Stimulated activated naive CD8-positive, alpha-beta T cell treated with anti-CD3 and anti-CD28 coated beads, Interleukin-15, Interleukin-2, amounts not matched to agents 100 ng/mL and 50 ng/mL, for 24 hours (primary cell): Measurements from ENCODE around the gene RIMKLB.
"Not testable (repeated sequence)": the region's sequence is repeated elsewhere in the genome, so short reads cannot be mapped to it uniquely, and the experiment has no call there.

Experiments used
- H3K27ac Mint-ChIP-seq: one replicate; pipeline ENCODE4 v1.8.0; 2021; ENCODE audit warnings: mild to moderate bottlenecking, mixed read lengths
- H3K27me3 Mint-ChIP-seq: one replicate; pipeline ENCODE4 v1.8.0; 2021; ENCODE audit warnings: mixed read lengths
- H3K36me3 Mint-ChIP-seq: one replicate; pipeline ENCODE4 v1.8.0; 2021; ENCODE audit warnings: low read depth, mixed read lengths
- H3K4me1 Mint-ChIP-seq: one replicate; pipeline ENCODE4 v1.8.0; 2021; ENCODE audit warnings: low read depth, mixed read lengths
- H3K4me3 Mint-ChIP-seq: one replicate; pipeline ENCODE4 v1.8.0; 2021; ENCODE audit warnings: mild to moderate bottlenecking, mixed read lengths
- H3K9me3 Mint-ChIP-seq: one replicate; pipeline ENCODE4 v1.8.0; 2021; ENCODE audit warnings: mixed read lengths

Gene RIMKLB

DNA sequence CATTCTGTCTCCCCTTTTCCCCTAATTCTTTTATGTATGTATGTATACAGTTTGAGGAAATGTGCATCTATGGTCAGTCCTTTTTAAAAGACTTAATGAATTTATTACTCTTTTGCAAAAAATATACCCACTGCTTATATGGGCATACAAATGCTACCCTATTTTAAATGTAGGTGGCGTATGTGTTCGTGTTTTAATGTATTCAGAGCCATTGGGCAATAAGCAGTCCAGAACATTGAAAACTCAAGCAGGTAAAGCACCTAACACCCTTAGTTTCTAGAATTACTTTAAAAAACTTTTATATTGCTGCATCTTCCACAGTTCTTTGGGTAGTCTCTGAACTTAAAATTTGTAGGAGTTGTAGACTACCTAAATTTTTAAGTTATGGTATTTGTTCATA is 82.1 kb downstream of the RIMKLB start:
- no peaks in the 10 kb centered on the region for H3K4me1 Mint-ChIP-seq
- H3K27ac Mint-ChIP-seq: no peak overlapping the region
- no peaks in the 10 kb centered on the region for H3K27me3 Mint-ChIP-seq
- no peaks in the 10 kb centered on the region for H3K9me3 Mint-ChIP-seq
- H3K4me3 Mint-ChIP-seq: no peak overlapping the region
- H3K36me3 Mint-ChIP-seq: peaks cover 13% of the 10 kb centered on the region

GRCh38 chr12:8780389-8780788 is 82.6 kb downstream of the RIMKLB start:
- H3K4me1 Mint-ChIP-seq: no peaks in the 10 kb centered on the region
- no peak overlapping the region for H3K4me3 Mint-ChIP-seq

GRCh38 chr12:8781381-8782127 is 83.8 kb downstream of the RIMKLB start:
- Mint-ChIP-seq H3K9me3 (no peaks in the 10 kb centered on the region), H3K4me1 (no peaks in the 10 kb centered on the region), H3K27me3 (no peaks in the 10 kb centered on the region), H3K4me3 (no peak overlapping the region), H3K36me3 (peaks cover 10% of the 10 kb centered on the region), H3K27ac (no peak overlapping the region)

More at GRCh38 chr12:8780389-8780788, 82.6 kb downstream of the RIMKLB start:
- Mint-ChIP-seq H3K27ac (no peak overlapping the region), H3K36me3 (peaks cover 10% of the 10 kb centered on the region), H3K27me3 (no peaks in the 10 kb centered on the region), H3K9me3 (no peaks in the 10 kb centered on the region)

DNA sequence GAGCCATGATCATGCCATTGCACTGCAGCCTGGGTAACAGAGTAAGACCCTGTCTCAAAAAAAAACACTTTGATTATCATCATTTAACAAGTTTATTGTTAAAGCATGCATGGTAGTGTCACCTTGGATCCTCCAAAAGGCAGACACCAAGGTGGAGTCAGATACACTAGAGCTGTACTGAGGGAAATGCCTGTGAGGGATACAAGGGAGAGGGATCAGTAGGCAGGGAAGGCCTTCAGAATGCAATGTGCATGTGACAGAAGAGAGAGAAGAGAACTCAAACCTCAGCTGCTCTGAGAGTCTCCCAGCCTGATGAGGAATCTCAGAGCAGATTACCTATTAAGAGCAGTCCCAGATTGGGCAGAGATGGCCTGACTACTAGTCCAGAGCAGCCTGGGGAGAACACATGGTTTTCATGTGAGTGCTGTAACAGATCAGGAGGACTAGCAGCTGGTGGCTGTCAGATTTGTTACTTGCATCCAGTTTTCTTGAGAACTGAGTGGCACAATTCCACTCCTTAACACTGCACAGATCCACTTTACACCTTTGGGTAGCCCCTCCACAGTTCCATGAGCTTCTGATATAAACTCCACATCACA is 86.6 kb downstream of the RIMKLB start:
- H3K9me3 Mint-ChIP-seq: no peaks in the 10 kb centered on the region
- H3K27ac Mint-ChIP-seq: no peak overlapping the region
- H3K36me3 Mint-ChIP-seq: peaks cover 8% of the 10 kb centered on the region
- no peaks in the 10 kb centered on the region for H3K27me3 Mint-ChIP-seq
- H3K4me3 Mint-ChIP-seq: no peak overlapping the region
- no peaks in the 10 kb centered on the region for H3K4me1 Mint-ChIP-seq

DNA sequence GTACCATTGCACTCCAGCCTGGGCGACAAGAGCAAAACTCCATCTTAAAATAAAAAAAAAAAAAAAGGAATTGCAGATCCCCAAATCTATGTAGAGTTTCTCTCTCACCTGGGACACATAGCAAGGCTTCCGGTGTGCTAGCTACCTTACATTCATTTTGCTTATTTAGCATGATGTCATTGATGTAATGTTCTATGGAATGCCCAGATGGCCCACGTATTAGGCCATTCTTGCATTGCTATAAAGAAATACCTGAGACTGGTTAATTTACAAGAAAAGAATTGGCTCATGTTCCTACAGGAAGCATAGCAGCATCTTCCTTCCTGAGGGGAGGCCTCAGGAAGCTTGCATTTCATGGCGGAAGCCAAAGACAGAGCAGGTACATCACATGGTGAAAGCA is 87.7 kb downstream of the RIMKLB start:
- Mint-ChIP-seq H3K4me3 (no peak overlapping the region), H3K27ac (no peak overlapping the region), H3K9me3 (no peaks in the 10 kb centered on the region), H3K27me3 (no peaks in the 10 kb centered on the region), H3K4me1 (no peaks in the 10 kb centered on the region), H3K36me3 (peaks cover 4% of the 10 kb centered on the region)

- not testable (repeated sequence) for H3K27ac Mint-ChIP-seq, H3K4me3 Mint-ChIP-seq, H3K9me3 Mint-ChIP-seq
Observed at GRCh38 chr12:8787206-8787605, 89.4 kb downstream of the RIMKLB start.

DNA sequence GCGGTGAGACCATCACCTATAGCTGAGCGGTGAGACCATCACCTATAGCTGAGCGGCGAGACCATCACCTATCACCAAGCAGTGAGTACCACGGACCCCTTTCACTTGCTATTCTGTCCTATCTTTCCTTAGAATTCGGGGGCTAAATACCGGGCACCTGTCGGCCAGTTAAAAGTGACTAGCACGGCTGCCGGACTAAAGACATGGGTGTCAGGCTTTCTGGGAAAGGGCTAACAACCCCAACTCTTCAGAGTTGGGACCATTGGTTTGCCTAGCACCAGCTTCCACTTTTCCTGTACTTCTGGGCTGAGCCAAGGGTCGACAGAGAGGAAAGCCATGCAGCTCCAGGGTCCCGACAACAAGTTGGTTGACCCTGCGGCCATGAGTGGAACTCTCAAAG is 90.9 kb downstream of the RIMKLB start:
- peak overlapping the region; percentile 49 for H3K4me3 Mint-ChIP-seq
- H3K4me1 Mint-ChIP-seq, H3K27ac Mint-ChIP-seq, H3K27me3 Mint-ChIP-seq, H3K36me3 Mint-ChIP-seq, H3K9me3 Mint-ChIP-seq: not testable (repeated sequence)

More at GRCh38 chr12:8787206-8787605, 89.4 kb downstream of the RIMKLB start:
- H3K36me3 Mint-ChIP-seq, H3K4me1 Mint-ChIP-seq, H3K27me3 Mint-ChIP-seq: not testable (repeated sequence)

DNA sequence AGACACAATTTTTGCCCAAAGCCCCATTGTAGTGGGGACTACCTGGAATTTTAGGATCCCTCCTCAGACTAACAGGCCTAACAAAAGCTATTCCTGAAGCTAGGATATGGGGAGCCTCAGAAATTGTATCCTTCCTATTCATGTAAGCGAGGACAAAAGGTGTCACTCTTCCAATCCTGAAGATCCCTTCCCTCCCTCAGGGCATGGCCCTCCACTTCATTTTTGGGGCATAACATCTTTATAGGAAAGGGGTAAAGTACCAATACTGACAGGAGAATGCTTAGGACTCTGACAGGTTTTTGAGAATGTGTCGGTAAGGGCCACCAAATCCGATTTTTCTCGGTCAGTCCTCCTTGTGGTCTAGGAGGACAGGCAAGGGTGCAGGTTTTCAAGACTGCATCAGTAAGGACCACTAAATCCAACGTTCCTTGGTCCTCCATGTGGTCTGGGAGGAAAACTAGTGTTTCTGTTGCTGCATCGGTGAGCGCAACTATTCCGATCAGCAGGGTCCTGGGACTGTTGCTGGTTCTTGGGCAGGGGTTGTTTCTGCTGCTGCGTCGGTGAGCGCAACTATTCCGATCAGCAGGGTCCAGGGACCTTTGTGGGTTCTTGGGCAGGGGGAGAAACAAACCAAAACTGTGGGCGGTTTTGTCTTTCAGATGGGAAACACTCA is 91.7 kb downstream of the RIMKLB start:
- H3K27me3 Mint-ChIP-seq, H3K4me3 Mint-ChIP-seq, H3K27ac Mint-ChIP-seq, H3K9me3 Mint-ChIP-seq, H3K4me1 Mint-ChIP-seq, H3K36me3 Mint-ChIP-seq: not testable (repeated sequence)

DNA sequence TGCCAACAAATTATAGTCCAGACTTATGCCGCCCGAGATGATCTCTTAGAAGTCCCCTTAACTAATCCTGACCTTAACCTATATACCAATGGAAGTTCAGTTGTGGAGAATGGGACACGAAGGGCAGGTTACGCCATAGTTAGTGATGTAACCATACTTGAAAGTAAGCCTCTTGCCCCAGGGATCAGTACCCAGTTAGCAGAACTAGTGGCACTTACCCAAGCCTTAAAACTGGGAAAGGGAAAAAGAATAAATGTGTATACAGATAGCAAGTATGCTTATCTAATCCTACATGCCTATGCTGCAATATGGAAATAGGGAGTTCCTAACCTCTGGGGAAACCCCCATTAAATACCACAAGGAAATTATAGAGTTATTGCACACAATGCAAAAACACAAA is 95.4 kb downstream of the RIMKLB start:
- not testable (repeated sequence) for H3K4me1 Mint-ChIP-seq, H3K36me3 Mint-ChIP-seq, H3K4me3 Mint-ChIP-seq, H3K27me3 Mint-ChIP-seq, H3K9me3 Mint-ChIP-seq, H3K27ac Mint-ChIP-seq

DNA sequence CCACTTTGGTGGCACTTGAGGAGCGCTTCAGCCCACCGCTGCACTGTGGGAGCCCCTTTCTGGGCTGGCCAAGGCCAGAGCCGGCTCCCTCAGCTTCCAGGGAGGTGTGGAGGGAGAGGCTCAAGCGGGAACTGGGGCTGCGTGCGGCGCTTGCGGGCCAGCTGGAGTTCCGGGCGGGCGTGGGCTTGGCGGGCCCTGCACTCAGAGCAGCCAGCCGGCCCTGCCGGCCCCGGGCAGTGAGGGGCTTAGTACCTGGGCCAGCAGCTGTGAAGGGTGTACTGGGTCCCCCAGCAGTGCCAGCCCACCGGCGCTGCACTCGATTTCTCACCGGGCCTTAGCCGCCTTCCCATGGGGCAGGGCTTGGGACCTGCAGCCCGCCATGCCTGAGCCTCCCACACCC is 96.8 kb downstream of the RIMKLB start:
- not testable (repeated sequence) for H3K4me3 Mint-ChIP-seq, H3K27ac Mint-ChIP-seq, H3K9me3 Mint-ChIP-seq, H3K36me3 Mint-ChIP-seq, H3K27me3 Mint-ChIP-seq, H3K4me1 Mint-ChIP-seq

DNA sequence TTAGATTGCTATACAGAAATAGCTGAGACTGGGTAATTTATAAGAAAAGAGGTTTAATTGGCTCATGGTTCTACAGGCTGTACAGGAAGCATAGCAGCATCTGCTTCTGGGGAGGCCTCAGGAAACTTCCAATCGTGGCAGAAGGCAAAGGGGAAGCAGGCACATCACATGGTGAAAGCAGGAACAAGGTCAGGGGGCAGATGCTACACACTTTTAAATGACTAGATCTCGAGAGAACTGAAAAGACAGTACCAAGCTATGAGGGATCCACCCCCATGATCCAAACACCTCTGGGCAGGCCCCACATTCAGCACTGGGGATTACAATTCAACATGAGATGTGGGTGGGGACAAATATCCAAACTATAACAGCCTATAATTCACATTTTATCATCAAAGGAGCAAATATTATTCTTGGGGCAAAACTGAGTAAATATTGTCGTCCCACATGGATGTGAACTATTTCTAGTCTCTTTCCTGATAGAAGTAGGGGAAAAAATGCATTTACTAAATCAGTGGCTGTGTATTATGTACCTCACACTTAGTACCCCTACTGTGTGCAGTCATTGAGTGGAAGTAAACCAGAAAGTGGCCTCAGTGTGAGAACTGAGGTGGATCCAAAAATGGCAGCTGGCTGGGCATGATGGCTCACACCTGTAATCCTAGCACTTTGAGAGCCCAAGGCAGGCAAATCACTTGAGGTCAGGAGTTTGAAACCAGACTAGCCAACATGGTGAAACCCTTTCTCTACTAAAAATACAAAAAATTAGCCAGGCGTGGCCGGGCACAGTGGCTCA is 99.2 kb downstream of the RIMKLB start:
- no peaks in the 10 kb centered on the region for H3K9me3 Mint-ChIP-seq
- H3K36me3 Mint-ChIP-seq: no peaks in the 10 kb centered on the region
- H3K4me1 Mint-ChIP-seq: no peaks in the 10 kb centered on the region
- H3K27me3 Mint-ChIP-seq: peaks cover 3% of the 10 kb centered on the region
- no peak overlapping the region for H3K4me3 Mint-ChIP-seq
- no peak overlapping the region for H3K27ac Mint-ChIP-seq

- not testable (repeated sequence) for H3K27ac Mint-ChIP-seq, H3K27me3 Mint-ChIP-seq, H3K4me1 Mint-ChIP-seq, H3K9me3 Mint-ChIP-seq, H3K4me3 Mint-ChIP-seq, H3K36me3 Mint-ChIP-seq
Observed at GRCh38 chr12:8801213-8801612, 103.4 kb downstream of the RIMKLB start.

DNA sequence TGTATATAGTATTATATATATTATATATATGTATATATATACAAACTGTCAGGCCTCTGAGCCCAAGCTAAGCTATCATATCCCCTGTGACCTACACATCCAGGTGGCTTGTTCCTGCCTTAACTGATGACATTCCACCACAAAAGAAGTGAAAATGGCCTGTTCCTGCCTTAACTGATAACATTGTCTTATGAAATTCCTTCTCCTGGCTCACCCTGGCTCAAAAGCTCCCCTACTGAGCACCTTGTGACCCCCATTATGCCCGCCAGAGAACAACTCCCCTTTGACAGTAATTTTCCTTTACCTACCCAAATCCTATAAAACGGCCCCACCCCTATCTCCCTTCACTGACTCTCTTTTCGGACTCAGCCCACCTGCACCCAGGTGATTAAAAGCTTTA is 107.0 kb downstream of the RIMKLB start:
- H3K4me1 Mint-ChIP-seq, H3K27ac Mint-ChIP-seq, H3K36me3 Mint-ChIP-seq, H3K27me3 Mint-ChIP-seq, H3K9me3 Mint-ChIP-seq, H3K4me3 Mint-ChIP-seq: not testable (repeated sequence)

DNA sequence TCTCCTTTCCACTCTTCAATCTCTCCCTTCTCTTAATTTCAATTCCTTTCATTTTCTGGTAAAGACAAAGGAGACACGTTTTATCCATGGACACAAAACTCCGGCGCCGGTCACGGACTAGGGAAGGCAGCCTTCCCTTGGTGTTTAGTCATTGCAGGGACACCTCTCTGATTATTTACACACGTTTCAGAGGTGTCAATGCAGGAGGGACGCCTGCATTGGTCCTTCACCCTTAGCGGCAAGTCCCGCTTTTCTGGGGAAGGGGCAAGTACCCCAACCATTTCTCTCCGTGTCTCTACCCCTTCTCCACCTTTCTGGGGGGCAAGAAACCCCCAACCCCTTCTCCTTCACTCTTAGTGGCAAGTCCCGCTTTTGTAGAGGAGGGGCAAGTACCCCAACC is 107.7 kb downstream of the RIMKLB start:
- H3K36me3 Mint-ChIP-seq, H3K27ac Mint-ChIP-seq, H3K27me3 Mint-ChIP-seq, H3K9me3 Mint-ChIP-seq, H3K4me3 Mint-ChIP-seq, H3K4me1 Mint-ChIP-seq: not testable (repeated sequence)

DNA sequence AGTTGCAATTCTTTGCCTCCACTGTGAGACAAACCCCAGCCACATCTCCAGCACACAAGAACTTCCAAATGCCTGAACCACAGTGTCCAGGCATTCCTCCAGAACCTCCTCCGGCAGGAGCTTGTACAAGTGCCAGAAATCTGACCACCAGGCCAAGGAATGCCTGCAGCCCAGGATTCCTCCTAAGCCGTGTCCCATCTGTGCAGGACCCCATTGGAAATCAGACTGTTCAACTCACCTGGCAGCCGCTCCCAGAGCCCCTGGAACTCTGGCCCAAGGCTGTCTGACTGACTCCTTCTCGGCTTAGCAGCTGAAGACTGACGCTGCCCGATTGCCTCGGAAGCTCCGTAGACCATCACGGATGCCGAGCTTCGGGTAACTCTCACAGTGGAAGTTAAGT is 109.3 kb downstream of the RIMKLB start:
- H3K36me3 Mint-ChIP-seq, H3K27ac Mint-ChIP-seq, H3K4me3 Mint-ChIP-seq, H3K4me1 Mint-ChIP-seq, H3K9me3 Mint-ChIP-seq, H3K27me3 Mint-ChIP-seq: not testable (repeated sequence)
